ENCODE results near the gene MIER1. TPM values are rescaled to one million over a fixed set of nuclear protein-coding genes. Genes with fewer than 3 reads are reported as not detected.

Gene MIER1
- total RNA-seq, 1 experiment from 2014 or later, result 33.7 TPM

GRCh38 chr1:67009792-67010191 lies 85.0 kb downstream of the MIER1 start:
- in situ Hi-C loops (cut with HindIII; ENCODE audit: low pct_unique_long_range_greater_than_20kb, low sequenced_read_pairs), result no loop called here
- TF ChIP-seq SIN3A (IDR thresholded peaks at IDR 0.05; ENCODE audit: borderline replicate concordance, insufficient read depth, low read depth, low read length) (no peak), CTCF (IDR thresholded peaks at IDR 0.05) (no peak), TCF7L2 (IDR thresholded peaks at IDR 0.05; ENCODE audit: low read depth, low read length) (no peak), REST (IDR thresholded peaks at IDR 0.05; ENCODE audit: insufficient read depth in 1 of 2, low read depth in 2 of 2, low read length in 1 of 2) (no peak), POLR2AphosphoS5 (IDR thresholded peaks at IDR 0.05; ENCODE audit: low read depth, low read length) (no peak)
- POLR2A ChIA-PET, result no interaction called here
- Histone ChIP-seq H3K9me3 (ENCODE audit: control insufficient read depth, insufficient read depth, low read depth, low read length) (no peaks in the 10 kb centered on the region), H3K27me3 (ENCODE audit: control insufficient read depth, insufficient read depth, low read length) (no peaks in the 10 kb centered on the region), H3K27ac (ENCODE audit: low read length) (no peak overlapping the region), H3K4me3 (ENCODE audit: low read depth in 2 of 2, low read length in 2 of 2) (no peak overlapping the region), H3K4me1 (ENCODE audit: control insufficient read depth, insufficient read depth, low read length) (no peaks in the 10 kb centered on the region), H3K36me3 (ENCODE audit: control insufficient read depth, insufficient read depth, low read length) (no peaks in the 10 kb centered on the region)
- intact Hi-C loops (cut with micrococcal nuclease; ENCODE audit: unreplicated experiment), result no loop called here
- ATAC-seq, result no peak
- no peak for DNase-seq (ENCODE audit: low read depth, low spot score)
- CTCF ChIA-PET, result no interaction called here
- BruUV-seq (replicated peaks), result no TSS peak

- TF ChIP-seq REST (IDR thresholded peaks at IDR 0.05; ENCODE audit: insufficient read depth in 1 of 2, low read depth in 2 of 2, low read length in 1 of 2), result no peak
- TF ChIP-seq POLR2AphosphoS5 (IDR thresholded peaks at IDR 0.05; ENCODE audit: low read depth, low read length), result no peak
- TF ChIP-seq SIN3A (IDR thresholded peaks at IDR 0.05; ENCODE audit: borderline replicate concordance, insufficient read depth, low read depth, low read length), result no peak
- no peak for TF ChIP-seq CTCF (IDR thresholded peaks at IDR 0.05)
- ChIA-PET CTCF (no interaction called here), POLR2A (no interaction called here)
- intact Hi-C loops (cut with micrococcal nuclease; ENCODE audit: unreplicated experiment) (no loop called here), in situ Hi-C loops (cut with HindIII; ENCODE audit: low pct_unique_long_range_greater_than_20kb, low sequenced_read_pairs) (no loop called here)
- DNase-seq (ENCODE audit: low read depth, low spot score), result no peak
- H3K4me1 ChIP-seq (ENCODE audit: control insufficient read depth, insufficient read depth, low read length), result no peaks in the 10 kb centered on the region
- no peak for ATAC-seq
- no peaks in the 10 kb centered on the region for H3K9me3 ChIP-seq (ENCODE audit: control insufficient read depth, insufficient read depth, low read depth, low read length)
- no peak overlapping the region for H3K4me3 ChIP-seq (ENCODE audit: low read depth in 2 of 2, low read length in 2 of 2)
- BruUV-seq (replicated peaks), result no TSS peak
- H3K36me3 ChIP-seq (ENCODE audit: control insufficient read depth, insufficient read depth, low read length), result no peaks in the 10 kb centered on the region
- H3K27ac ChIP-seq (ENCODE audit: low read length), result no peak overlapping the region
- no peaks in the 10 kb centered on the region for H3K27me3 ChIP-seq (ENCODE audit: control insufficient read depth, insufficient read depth, low read length)
Measured at GRCh38 chr1:67013573-67013972, 88.8 kb downstream of the MIER1 start.
